Ectodermal cell (in vitro differentiated cells): Measurements from ENCODE around the gene SLC66A1.

Experiments
- H3K27ac ChIP-seq: 2 replicates; pipeline ENCODE4 v1.7.0; 2013; ENCODE audit warnings: mild to moderate bottlenecking, low read depth, low read length; ENCODE audit not compliant: insufficient read depth, poor library complexity, severe bottlenecking
- H3K27me3 ChIP-seq: 2 replicates; pipeline ENCODE4 v1.7.0; 2013; ENCODE audit warnings: mild to moderate bottlenecking, low read length; ENCODE audit not compliant: insufficient read depth, control insufficient read depth, poor library complexity, severe bottlenecking
- H3K36me3 ChIP-seq: one replicate; pipeline ENCODE4 v1.7.0; 2013; ENCODE audit warnings: low read length; ENCODE audit not compliant: control insufficient read depth, insufficient read depth
- H3K4me1 ChIP-seq: one replicate; pipeline ENCODE4 v1.7.0; 2013; ENCODE audit warnings: low read length; ENCODE audit not compliant: control insufficient read depth, insufficient read depth
- H3K4me3 ChIP-seq: 2 replicates; pipeline ENCODE4 v1.7.0; 2013; ENCODE audit warnings: low read depth, low read length, control low read depth; ENCODE audit not compliant: insufficient read depth
- H3K9me3 ChIP-seq: 2 replicates; pipeline ENCODE4 v1.7.0; 2013; ENCODE audit warnings: mild to moderate bottlenecking, low read length, moderate library complexity; ENCODE audit not compliant: control insufficient read depth
- WGBS, 2 experiments: methylation state at CpG; one replicate each; pipeline ENCODE4 v1.1.7; 2013; ENCODE audit warnings: missing lambda C conversion rate in 2 of 2; 5-methylcytosine and 5-hydroxymethylcytosine counted together

SLC66A1 gene

DNA sequence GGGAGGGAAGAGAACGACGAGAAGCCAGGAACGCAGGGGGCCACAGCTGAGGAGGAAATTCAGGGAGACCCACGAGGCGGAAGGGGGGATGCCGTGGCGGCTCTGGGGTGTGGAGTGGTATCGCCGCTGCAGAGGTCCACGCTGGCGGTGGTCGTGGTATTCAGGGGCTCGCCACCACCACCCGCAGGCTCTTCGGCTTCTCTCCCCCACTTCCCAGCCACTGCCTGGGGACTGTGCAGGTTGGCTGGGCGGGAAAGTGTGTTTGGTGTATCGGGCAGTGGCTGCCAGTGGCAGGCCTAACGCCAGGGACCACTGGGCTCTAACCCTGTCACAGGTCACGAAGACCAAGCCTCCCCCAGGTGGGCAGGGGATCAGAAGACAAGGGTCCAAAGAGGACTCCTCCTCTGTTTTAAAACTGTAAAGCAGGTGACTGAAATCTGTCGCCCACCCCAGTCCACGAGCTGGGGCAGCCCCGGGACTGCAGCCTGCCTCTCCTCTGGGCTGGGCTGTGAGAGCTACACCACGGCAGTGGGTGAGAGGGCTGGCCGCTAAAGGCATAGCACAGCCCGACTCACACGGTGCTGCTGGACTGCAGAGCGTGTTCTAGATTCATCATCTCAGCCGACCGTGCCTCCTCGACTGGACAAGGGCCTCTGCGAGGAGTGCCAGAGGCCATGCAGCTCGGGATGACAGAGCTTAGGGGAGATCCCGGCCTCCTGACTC is 30.9 kb downstream of the SLC66A1 start:
- Histone ChIP-seq H3K4me3 (no peak overlapping the region), H3K27me3 (no peaks in the 10 kb centered on the region), H3K9me3 (no peaks in the 10 kb centered on the region), H3K4me1 (no peaks in the 10 kb centered on the region), H3K36me3 (peaks cover 6% of the 10 kb centered on the region), H3K27ac (no peak overlapping the region)
- WGBS, 2 experiments = 94% methylated on average over 33 of the region's 33 CpGs

DNA sequence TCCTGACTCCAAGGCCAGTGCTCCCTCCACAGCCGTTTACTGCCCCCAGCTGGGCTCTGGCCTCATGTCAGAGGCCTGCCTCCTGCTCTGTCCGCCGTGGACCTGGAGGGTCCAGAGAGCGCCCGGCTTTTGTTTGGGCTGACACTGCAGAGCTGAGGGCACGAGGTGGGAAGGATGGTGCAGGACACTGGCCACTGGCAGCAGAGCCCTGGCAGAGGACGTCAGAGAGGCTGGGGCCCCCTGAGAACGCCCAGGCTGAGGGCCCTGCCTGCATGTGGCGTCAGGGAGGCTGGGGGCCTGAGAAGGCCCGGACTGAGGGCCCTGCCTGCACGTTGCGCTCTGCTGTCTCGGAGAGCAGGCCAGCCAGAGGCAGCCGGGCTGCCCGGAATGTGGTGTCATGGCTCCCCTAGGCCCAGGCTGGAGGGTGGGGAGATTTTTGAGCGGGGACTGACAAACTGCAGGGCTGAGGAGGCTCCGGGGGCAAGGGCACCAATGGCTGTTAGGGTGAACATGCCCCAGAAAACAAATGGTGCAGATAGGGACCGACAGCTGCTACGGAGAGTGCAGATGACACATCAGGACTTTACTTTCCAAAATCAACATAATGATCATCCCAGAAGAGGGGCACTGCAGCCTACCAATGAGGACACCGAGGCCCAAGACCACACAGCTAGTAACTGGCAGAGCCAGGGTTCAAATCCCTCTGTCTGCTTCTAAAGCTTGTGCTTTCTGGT is 31.7 kb downstream of the SLC66A1 start:
- WGBS, 2 experiments = 94 to 95% methylated on average over 20 of the region's 20 CpGs
- Histone ChIP-seq H3K9me3 (no peaks in the 10 kb centered on the region), H3K4me1 (no peaks in the 10 kb centered on the region), H3K36me3 (peaks cover 6% of the 10 kb centered on the region), H3K27ac (no peak overlapping the region), H3K27me3 (no peaks in the 10 kb centered on the region), H3K4me3 (no peak overlapping the region)

DNA sequence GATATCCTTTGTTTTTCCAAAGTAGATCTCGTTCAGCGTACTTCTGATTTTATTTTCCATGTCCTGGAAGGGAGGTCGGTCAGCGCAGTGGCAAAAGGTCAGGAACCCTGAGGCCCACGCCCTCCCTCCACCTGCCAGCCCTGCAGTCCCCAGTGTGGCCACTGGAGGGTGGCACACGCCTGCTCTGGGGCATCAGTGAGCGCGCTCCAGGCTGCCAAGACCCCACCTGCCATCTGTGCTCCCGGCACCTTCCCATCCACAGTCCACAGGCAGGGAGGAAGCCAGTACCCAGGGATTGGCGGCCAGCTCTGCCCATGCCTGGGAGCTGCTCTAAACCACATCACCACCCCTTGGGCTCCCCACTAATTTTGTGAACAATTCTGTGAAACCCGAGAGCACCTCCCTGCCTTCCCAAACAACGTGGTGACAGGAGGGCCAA is 32.3 kb downstream of the SLC66A1 start:
- no peak overlapping the region for H3K4me3 ChIP-seq
- H3K27me3 ChIP-seq = no peaks in the 10 kb centered on the region
- H3K9me3 ChIP-seq = no peaks in the 10 kb centered on the region
- H3K4me1 ChIP-seq = no peaks in the 10 kb centered on the region
- peaks cover 6% of the 10 kb centered on the region for H3K36me3 ChIP-seq
- H3K27ac ChIP-seq = no peak overlapping the region
- 79 to 80% methylated on average over 12 of the region's 12 CpGs for WGBS, 2 experiments

DNA sequence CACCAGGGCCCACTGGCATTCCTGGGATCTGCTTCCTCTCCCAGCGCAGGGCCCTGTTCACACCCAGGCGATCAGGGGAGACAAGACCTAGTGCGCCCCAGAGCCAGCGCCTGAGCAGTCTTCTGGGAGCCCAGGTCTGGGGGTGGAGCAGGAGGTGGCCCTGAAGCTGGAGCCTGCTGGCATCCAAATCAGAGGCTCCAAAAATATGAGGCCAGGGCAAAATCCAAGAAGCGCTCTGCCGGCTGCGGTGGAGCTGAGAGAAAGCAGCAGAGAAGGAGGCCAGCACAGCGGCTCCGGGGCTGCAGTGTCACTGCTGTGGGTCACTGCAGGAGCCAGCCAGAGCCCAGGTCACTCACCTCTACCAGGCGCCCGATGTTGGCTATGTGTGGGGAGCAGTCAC is 32.7 kb downstream of the SLC66A1 start:
- Histone ChIP-seq H3K4me1 (no peaks in the 10 kb centered on the region), H3K27me3 (no peaks in the 10 kb centered on the region), H3K36me3 (peaks cover 6% of the 10 kb centered on the region), H3K27ac (no peak overlapping the region), H3K4me3 (no peak overlapping the region), H3K9me3 (no peaks in the 10 kb centered on the region)
- 95 to 96% methylated on average over 11 of the region's 11 CpGs for WGBS, 2 experiments

DNA sequence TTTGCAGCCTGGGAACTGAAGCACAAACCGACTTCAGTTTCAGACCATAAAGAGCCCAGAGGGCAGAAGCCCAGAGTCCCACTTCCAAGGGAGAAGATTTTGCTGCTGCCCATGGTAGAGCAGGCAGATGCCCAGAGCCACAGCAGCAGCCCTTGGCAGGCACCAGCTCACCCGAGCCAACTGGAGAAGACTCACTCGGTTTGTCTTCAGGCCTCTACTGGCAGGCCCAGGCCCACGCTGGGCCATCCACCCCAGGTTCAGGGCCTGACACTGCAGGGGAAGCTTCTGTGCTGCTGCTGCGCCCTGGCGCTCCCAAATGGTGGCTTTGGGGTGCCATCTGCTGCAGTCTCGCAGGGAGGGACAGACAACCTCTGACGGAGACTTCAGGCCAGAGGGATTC is 33.3 kb downstream of the SLC66A1 start:
- H3K36me3 ChIP-seq = peaks cover 6% of the 10 kb centered on the region
- no peaks in the 10 kb centered on the region for H3K4me1 ChIP-seq
- no peaks in the 10 kb centered on the region for H3K9me3 ChIP-seq
- no peaks in the 10 kb centered on the region for H3K27me3 ChIP-seq
- no peak overlapping the region for H3K4me3 ChIP-seq
- no peak overlapping the region for H3K27ac ChIP-seq
- 94 to 95% methylated on average over 8 of the region's 8 CpGs for WGBS, 2 experiments

DNA sequence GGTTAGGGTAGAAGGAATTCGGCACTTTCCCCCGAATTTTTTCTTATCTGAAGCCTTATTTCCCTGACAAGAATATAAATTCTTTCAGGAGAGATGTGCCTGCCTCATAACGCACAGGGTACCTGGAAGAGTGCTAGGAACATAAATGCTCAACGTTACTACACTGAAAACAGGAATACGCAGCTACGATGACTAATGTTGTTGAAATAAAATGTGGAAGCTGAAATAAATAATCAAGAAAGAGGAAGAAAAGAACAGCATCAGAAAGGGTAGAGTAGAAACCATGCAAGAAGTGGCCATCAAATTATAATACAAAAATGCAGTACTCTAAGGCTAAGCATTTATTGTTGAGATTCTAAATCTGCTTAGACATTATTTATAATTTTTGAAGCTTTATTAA is 33.9 kb downstream of the SLC66A1 start:
- Histone ChIP-seq H3K36me3 (peaks cover 6% of the 10 kb centered on the region), H3K27me3 (no peaks in the 10 kb centered on the region), H3K4me1 (no peaks in the 10 kb centered on the region), H3K4me3 (no peak overlapping the region), H3K27ac (no peak overlapping the region), H3K9me3 (no peaks in the 10 kb centered on the region)
- WGBS, 2 experiments = 94 to 95% methylated on average over 6 of the region's 6 CpGs

DNA sequence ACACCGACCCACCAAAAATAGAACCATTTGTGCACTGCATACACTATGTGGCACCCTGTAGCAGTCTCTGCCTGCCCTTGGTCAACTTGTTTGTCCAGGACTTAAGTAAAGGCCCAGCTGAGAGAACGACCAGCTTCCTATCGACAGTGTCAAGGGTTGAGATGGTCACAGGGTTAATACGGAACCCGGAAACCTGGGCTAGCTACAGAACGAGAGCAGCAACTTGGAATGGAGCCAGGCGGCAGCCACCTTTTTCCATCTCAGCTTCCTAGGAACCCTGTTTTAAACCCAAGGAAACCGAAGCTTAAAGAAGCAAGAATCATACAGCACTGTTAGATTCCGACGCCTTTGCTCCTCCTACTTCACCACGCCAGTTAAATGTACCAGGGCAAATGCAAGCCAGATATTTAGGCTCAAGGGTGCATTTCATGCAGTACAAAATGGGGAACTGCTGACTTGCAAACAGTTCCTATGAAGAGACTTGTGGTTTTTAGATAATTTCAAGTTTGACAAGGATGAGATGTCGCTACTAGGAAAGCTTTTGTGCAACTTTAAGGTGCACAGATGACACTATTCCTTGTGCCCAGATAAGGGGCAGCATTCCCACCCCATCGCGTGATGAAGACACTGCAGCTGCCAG is 35.5 kb downstream of the SLC66A1 start:
- WGBS, 2 experiments = 90 to 94% methylated on average over 14 of the region's 14 CpGs
- Histone ChIP-seq H3K27ac (no peak overlapping the region), H3K36me3 (peaks cover 9% of the 10 kb centered on the region), H3K4me3 (no peak overlapping the region), H3K4me1 (no peaks in the 10 kb centered on the region), H3K9me3 (no peaks in the 10 kb centered on the region), H3K27me3 (no peaks in the 10 kb centered on the region)

DNA sequence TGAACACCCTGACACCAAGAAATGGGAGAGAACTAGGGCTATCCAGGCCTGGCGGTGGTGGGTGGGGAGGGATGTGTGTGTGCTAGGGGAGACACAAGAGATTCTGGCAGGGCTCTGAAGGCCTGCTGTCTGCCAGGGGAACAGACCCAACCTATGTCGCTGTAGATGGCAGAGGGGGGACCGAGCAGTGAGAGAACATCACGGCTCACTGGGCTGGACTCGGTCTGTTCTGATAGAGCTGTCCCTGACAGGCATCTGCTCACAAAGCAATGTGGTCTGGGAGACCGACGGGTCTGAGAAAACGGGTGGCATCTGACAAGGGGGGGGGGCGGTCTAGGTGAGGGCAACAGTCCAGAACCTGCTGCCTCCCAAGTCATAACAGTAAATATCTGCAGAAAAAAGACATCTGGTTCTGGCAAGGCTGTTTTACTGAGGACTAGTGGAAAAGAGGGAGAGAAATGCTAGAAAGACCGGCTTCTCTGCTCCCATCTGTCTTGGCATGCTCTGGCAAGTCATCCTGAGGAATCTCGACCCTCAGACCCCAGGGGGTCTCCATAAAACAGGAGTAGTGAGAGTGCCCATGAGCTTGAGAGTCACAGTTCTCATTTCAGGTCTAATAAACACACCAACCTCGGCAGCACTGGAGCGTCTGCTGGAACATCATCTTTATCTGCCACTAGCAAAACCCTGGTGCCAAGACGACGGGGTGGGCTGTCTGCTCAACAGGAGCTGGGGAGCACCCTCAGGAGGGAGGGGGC is 36.5 kb downstream of the SLC66A1 start:
- Histone ChIP-seq H3K4me3 (no peak overlapping the region), H3K9me3 (no peaks in the 10 kb centered on the region), H3K36me3 (peaks cover 9% of the 10 kb centered on the region), H3K27me3 (no peaks in the 10 kb centered on the region), H3K27ac (no peak overlapping the region), H3K4me1 (no peaks in the 10 kb centered on the region)
- 94% methylated on average over 14 of the region's 15 CpGs for WGBS, 2 experiments

DNA sequence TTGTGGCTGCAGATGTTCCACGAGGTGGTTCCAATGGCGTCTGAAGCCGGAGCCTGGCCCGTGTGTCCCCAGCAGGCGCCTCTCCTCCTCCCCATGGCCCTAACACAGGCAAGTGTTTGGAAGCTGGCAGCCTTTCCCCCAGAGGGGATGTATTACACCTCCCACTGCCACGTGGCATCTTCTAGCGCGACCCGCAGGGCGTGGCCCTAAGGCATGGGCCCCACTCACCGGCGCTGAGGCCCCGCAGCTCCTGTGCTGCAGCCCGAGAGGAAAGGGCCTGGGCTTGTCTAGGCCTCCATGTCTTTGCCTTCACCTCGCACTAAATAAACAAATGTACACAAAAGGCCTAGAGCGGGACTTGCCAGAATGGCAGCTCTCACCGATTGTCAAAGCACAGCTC is 37.9 kb downstream of the SLC66A1 start:
- Histone ChIP-seq H3K4me1 (peaks cover 6% of the 10 kb centered on the region), H3K36me3 (peaks cover 8% of the 10 kb centered on the region)

DNA sequence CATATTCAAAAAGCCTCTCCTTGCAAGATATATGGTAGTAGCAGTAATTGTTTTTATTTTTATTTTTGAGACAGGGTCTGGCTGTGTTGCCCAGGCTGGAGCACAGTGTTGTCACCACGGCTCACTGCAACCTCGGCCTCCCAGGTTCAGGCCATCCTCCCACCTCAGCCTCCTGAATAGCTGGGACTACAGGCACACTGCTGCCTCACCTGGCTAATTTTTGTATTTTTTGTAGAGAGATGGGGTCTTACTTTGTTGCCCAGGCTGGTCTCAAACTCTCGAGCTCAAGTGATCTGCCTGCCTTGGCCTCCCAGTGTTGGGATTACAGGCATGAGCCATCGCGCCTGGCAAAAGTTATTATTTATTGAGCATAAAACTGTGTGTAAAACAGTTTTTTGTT is 38.4 kb downstream of the SLC66A1 start:
- Histone ChIP-seq H3K27me3 (no peaks in the 10 kb centered on the region), H3K4me1 (peaks cover 6% of the 10 kb centered on the region), H3K36me3 (peaks cover 8% of the 10 kb centered on the region), H3K9me3 (no peaks in the 10 kb centered on the region), H3K4me3 (no peak overlapping the region), H3K27ac (no peak overlapping the region)
- 90 to 95% methylated on average over 5 of the region's 5 CpGs for WGBS, 2 experiments

More for the DNA sequence above, 37.9 kb downstream of the SLC66A1 start:
- Histone ChIP-seq H3K4me3 (no peak overlapping the region), H3K27me3 (no peaks in the 10 kb centered on the region), H3K9me3 (no peaks in the 10 kb centered on the region), H3K27ac (no peak overlapping the region)
- 92% methylated on average over 17 of the region's 17 CpGs for WGBS, 2 experiments
